Activated CD4-positive, CD25-positive, alpha-beta regulatory T cell treated with anti-CD3 and anti-CD28 coated beads, Interleukin-2, amount 50 U/mL, for 16 hours (primary cell): ENCODE results near the gene NPPC.
A peak's percentile ranks its signal among the peaks of the same experiment; 100 is the strongest.
"Not testable (repeated sequence)": the region's sequence is repeated elsewhere in the genome, so short reads cannot be mapped to it uniquely, and the experiment has no call there.

Experiments
- DNase-seq: peaks from one replicate; pipeline ENCODE4 v3.0.0-alpha.2; 2020; ENCODE audit warnings: low read depth, low spot score

The NPPC gene

GRCh38 chr2:231926180-231926741 is at the start of gene NPPC:
Gene NPPC (minus strand): TSS chr2:231926396. CDS start chr2:231926249, 147 bp downstream.
- peak; percentile 12 for DNase-seq

GRCh38 chr2:231975001-231975400 is 48.8 kb upstream of the NPPC start:
- no peak for DNase-seq

GRCh38 chr2:231970461-231970860 is 44.3 kb upstream of the NPPC start:
- no peak for DNase-seq

DNA sequence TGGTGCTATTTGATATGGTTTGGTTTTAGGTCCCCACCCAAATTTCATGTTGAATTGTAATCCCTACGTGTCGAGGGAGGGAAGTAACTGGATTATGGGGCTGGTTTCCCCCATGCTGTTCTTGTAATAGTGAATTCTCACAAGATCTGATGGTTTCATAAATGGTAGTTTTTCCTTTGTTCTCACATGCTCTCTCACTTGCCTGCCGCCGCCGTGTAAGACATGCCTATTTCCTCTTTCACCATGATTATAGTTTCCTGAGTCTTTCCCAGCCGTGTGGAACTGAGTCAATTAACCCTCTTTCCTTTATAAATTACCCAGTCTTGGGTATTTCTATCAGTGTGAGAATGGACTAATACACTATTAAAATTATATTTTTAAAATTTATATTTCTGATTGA is 42.6 kb upstream of the NPPC start:
- no peak for DNase-seq

GRCh38 chr2:231966886-231967285 is 40.7 kb upstream of the NPPC start:
- DNase-seq = no peak

DNA sequence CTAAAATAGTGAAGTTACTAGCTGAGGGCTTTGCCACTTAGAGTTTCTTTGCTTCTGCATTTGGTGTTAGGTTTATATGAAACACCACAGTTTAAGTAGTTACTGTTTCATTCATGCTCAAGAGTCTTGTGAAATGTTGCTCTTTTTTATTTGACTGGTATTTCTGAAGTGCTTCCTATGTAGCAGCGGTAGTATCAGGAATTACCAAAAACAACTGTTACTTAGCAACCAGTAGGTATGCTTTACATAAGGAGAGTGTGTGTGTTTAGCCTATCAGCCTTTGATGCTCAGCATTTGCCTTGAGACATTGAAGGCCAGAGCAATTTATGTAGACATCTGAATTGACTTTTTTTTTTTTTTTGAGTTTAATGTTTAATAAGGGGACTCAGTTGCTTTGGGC is 38.9 kb upstream of the NPPC start:
- no peak for DNase-seq

- DNase-seq = peak; percentile 67
These were observed 35.4 kb upstream of the NPPC start, which contains the start of gene DIS3L2 for GRCh38 chr2:231961349-231962166. Gene DIS3L2 (plus strand): TSS chr2:231961713. CDS start chr2:232014928, 53,215 bp downstream.

DNA sequence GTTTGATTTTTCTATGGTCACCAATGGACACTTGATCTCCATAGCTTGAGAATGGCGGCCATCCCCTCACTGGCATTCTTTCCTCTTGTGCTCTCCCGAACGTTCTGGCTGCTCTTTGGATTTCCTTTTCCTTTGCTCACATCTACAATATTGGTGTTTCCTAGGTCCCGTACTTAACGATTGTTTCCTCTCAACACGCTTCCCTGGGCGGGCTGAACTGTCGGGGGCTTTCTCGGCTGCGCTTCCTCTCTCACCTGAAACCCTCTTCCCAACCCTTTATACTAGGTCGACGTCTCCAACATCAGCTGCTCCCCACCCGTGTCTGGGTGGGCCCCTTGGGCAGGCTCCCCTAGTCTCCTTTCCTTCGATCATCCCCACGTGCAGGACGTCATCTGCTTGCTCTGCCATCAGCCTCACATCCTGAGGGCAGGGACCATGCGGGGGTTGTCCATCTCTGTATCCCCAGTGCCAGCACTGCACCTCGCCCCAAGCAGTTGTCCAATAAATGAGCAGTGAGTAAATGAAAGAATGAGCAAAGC is 34.7 kb upstream of the NPPC start:
- DNase-seq = no peak

GRCh38 chr2:231957913-231958763 is 31.9 kb upstream of the NPPC start:
- DNase-seq = no peak

DNA sequence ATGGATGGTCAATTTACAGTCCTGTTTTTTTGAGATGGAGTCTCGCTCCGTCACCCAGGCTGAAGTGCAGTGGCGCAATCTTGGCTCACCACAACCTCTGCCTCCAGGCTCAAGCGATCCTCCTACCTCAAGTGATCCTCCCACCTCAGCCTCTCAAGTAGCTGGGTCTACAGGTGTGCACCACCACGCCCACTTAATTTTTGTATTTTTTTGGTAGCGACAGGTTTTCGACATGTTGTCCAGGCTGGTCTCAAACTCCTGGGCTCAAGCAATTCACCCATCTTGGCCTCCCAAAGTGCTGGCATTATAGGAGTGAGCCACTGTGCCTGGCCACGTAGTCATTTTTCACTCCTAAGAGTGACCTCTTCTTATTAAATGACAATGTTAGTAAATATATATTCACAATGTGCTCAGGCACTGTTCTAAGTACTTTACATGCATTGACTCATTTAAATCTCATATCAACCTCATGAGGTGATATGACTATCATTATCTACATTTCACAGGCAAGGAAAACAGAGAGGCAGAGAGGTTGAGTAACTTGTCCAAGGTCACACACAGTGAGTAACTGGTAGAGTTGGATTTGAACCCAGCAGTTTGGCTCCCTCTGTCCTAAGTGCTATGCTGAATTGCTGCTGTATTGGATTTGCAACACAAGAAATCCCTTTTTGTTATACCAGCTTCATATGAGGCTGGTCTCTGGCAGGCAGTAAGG is 29.7 kb upstream of the NPPC start:
- no peak for DNase-seq

GRCh38 chr2:231951452-231952035 is 25.3 kb upstream of the NPPC start:
- no peak for DNase-seq

GRCh38 chr2:231947694-231948093 is 21.5 kb upstream of the NPPC start:
- DNase-seq = no peak

GRCh38 chr2:231947112-231947511 is 20.9 kb upstream of the NPPC start:
- DNase-seq = not testable (repeated sequence)

- no peak for DNase-seq
These were observed 20.1 kb upstream of the NPPC start for GRCh38 chr2:231946241-231946814.

DNA sequence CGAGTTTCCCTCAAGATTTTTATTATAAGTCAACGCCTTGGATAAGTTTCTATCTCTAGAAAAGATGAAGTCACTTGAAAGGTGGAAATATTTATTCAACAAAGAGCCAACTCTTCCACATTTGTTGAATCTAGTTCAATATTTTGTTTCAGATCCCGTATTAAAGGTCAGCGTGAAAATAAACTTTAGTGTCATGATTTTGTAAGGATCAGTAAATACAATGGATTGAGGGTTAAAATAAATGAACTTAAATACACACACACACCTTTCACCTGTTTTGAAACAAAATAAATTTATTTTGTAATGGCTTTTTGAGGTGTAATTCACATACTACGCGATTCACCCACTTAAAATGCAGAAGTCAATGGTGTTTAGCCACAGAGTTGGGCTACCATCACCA is 16.0 kb upstream of the NPPC start:
- DNase-seq = no peak

DNA sequence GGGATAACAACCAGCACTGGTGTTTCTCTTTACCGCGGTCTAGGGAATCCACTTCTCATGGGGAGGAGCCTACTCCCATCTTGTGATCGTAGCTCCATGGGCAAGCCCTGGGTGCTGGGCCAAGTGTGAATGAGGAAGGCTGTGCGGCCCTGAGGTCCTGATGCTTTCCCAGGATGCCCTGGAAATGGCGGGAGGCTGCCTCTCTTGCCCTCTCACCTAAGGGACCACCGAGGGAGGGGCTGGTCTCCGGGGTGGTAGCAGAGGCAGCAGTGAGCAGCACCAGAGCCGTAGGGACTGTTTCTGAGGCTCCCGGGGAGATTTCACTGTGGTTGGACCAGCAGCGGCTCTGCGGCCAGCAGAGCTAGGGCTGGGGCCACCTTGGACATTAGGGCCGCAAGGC is 15.5 kb upstream of the NPPC start:
- no peak for DNase-seq

DNA sequence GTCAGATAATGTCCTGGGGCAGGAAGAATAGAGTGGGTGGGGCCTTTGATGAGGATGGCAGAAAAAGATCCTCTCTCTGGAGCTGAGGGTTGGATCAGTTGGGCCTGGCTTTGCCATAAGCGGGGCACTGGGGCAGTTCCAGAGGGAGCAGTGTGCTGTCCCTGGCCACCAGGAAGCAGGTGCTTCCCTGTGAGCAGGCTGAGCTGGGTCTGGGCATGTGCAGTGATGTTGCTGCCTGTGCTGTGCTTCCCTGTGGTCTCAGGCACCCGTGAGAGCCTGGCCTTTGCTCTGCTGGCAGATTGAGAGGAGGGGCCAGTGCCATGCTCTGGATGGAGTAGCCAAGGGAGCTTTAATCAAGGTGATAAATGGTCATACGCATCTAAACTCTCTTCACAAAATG is 14.6 kb upstream of the NPPC start:
- no peak for DNase-seq

DNA sequence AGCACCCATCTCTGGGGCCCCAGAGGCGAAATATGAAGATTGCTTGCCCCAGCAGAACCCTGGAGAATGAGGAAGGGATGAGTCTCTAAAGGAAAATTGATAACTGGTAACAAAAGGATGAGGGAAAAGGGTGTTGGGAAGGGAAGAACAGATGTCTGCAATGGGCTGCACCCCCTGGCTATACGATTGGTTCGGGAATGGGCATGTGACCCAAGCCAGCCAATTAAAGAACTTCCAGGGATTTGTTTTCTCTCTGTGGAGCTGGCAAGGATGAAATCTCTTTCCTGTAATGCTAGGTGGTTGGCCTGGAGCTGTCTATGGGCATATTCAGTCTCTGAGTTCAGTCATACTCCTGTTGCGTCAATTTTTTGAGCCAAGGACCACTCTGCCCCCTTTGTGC is 12.8 kb upstream of the NPPC start:
- DNase-seq = no peak

DNA sequence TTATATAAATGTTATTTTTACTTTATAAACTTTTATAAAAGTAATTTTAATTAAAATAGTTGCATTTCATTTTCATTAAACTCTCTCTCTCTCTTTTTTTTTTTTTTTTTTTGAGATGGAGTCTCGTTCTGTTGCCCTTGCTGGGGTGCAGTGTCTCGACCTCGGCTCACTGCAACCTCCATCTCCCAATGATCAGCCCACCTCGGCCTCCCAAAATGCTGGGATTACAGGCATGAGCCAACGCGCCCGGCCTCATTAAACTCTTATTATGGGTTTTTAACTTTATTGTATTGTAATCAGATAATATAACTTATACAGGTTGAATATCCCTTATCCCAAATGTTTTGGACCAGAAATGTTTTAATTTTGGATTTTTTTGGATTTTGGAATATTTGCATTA is 10.9 kb upstream of the NPPC start:
- DNase-seq = no peak

DNA sequence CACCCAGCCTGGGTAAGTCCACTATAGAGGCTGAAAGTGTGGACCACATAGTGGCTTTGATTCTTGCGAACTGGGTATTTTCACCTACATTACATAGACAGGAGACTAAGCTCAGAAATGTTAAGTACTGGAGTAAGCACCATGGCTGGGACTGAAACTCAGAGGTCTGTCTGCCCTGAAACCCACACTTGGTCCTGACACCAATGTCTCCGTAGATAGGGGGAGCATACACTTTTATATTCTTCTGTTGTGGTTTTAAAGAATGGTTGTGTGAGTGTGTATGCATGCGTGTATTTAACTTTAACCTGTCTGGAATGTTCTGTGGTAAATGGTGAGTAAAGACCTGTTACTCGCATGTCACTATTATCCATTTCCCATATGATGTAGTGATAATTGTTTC is 10.3 kb upstream of the NPPC start:
- no peak for DNase-seq

DNA sequence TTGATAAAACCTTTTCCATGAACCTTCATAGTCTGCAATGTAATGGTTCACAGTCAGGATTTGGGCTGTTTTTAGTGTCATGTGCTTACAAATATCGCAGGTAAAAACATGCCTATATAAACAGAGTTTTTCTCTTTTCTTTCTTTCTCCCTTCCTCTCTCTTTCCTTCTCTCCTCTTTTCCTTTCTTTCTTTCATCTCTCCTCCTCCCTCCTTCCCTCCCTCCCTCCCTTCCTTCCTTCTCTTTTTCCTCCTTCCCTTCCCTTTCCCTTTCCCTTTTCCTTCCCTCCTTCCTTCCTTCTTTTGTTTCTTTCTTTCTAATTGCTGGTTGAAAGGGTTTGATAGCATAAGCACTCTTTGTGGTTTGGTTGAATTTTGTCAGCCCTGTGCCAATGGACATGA is 9.6 kb upstream of the NPPC start:
- no peak for DNase-seq
